Medulla oblongata (tissue), 1 donor: ENCODE data around the gene GPSM1.
A peak's percentile ranks its signal among the peaks of the same experiment; 100 is the strongest.

Source experiments
- DNase-seq: peaks from one replicate; pipeline ENCODE4 v3.0.0-alpha.2; 2015; ENCODE audit errors: extremely low spot score

The GPSM1 gene

GRCh38 chr9:136361047-136361753 lies 33.9 kb downstream of the GPSM1 start:
- DNase-seq: no peak

- DNase-seq: no peak
Measured at GRCh38 chr9:136361754-136362449, 34.6 kb downstream of the GPSM1 start.

GRCh38 chr9:136362450-136362784 lies 35.1 kb downstream of the GPSM1 start:
- DNase-seq: no peak

GRCh38 chr9:136363106-136363948 lies 36.0 kb downstream of the GPSM1 start, which contains the start of gene DNLZ:
Gene DNLZ, minus strand, starts transcription at chr9:136363744. Its CDS starts 30 bp downstream, at chr9:136363714.
- DNase-seq: peak; percentile 96

- DNase-seq: no peak
Measured at GRCh38 chr9:136363949-136364748, 36.8 kb downstream of the GPSM1 start.

- no peak for DNase-seq
Measured at GRCh38 chr9:136364942-136365774, 37.8 kb downstream of the GPSM1 start.

- DNase-seq: peak; percentile 31
Measured at GRCh38 chr9:136365775-136366222, 38.5 kb downstream of the GPSM1 start.

- no peak for DNase-seq
Measured at GRCh38 chr9:136366826-136367225, 39.5 kb downstream of the GPSM1 start.

- DNase-seq: no peak
Measured at GRCh38 chr9:136367296-136368145, 40.2 kb downstream of the GPSM1 start.

- DNase-seq: no peak
Measured at GRCh38 chr9:136368190-136368589, 40.9 kb downstream of the GPSM1 start.

- DNase-seq: no peak
Measured at GRCh38 chr9:136370037-136370436, 42.7 kb downstream of the GPSM1 start.

GRCh38 chr9:136370687-136371532 lies 43.6 kb downstream of the GPSM1 start:
- DNase-seq: no peak

GRCh38 chr9:136371533-136371880 lies 44.2 kb downstream of the GPSM1 start:
- DNase-seq: no peak

GRCh38 chr9:136372006-136372405 lies 44.7 kb downstream of the GPSM1 start:
- DNase-seq: no peak

GRCh38 chr9:136372561-136373299 lies 45.4 kb downstream of the GPSM1 start:
- DNase-seq: peak; percentile 63

GRCh38 chr9:136373300-136374182 lies 46.2 kb downstream of the GPSM1 start, which contains the start of gene CARD9:
Gene CARD9, minus strand, starts transcription at chr9:136373669. Its CDS starts 1,591 bp downstream, at chr9:136372078.
- DNase-seq: peak; percentile 77

- no peak for DNase-seq
Measured at GRCh38 chr9:136374183-136374575, 46.8 kb downstream of the GPSM1 start.
